ENCODE results near the gene ERGIC1.

GRCh38 chr5:172939071-172939470 lies 105.0 kb downstream of the ERGIC1 start:
- TF ChIP-seq CTCF (IDR thresholded peaks at IDR 0.05; ENCODE audit: poor library complexity, severe bottlenecking) (no peak), SMC3 (conservative IDR thresholded peaks at IDR 0.05; ENCODE audit: poor library complexity) (no peak), EZH2 (IDR thresholded peaks at IDR 0.05; ENCODE audit: borderline replicate concordance, insufficient read depth, low read length, poor library complexity, severe bottlenecking) (no peak)
